Measurements from ENCODE around the gene FXYD5.
"Not testable (repeated sequence)": the region's sequence is repeated elsewhere in the genome, so short reads cannot be mapped to it uniquely, and the experiment has no call there.

The FXYD5 gene

GRCh38 chr19:35140207-35140961 lies 14.2 kb upstream of the FXYD5 start:
- no peak for DNase-seq

- peak; percentile 97 for DNase-seq
Measured at GRCh38 chr19:35140962-35141836, 13.3 kb upstream of the FXYD5 start.

GRCh38 chr19:35141837-35142605 lies 12.5 kb upstream of the FXYD5 start:
- DNase-seq: peak; percentile 23

GRCh38 chr19:35142606-35143230 lies 11.8 kb upstream of the FXYD5 start:
- DNase-seq: peak; percentile 45

- no peak for DNase-seq
Measured at GRCh38 chr19:35143231-35143715, 11.3 kb upstream of the FXYD5 start, which contains the start of gene FXYD7. FXYD7 (plus strand) TSS chr19:35143255; CDS start chr19:35143334, 79 bp downstream.

GRCh38 chr19:35143818-35144217 lies 10.7 kb upstream of the FXYD5 start:
- no peak for DNase-seq

- DNase-seq: no peak
Measured at GRCh38 chr19:35144259-35144599, 10.3 kb upstream of the FXYD5 start.

- DNase-seq: no peak
Measured at GRCh38 chr19:35144600-35145436, 9.7 kb upstream of the FXYD5 start.

- DNase-seq: no peak
Measured at GRCh38 chr19:35146746-35147459, 7.6 kb upstream of the FXYD5 start.

GRCh38 chr19:35149463-35149862 lies 5.1 kb upstream of the FXYD5 start:
- DNase-seq: no peak

- DNase-seq: no peak
Measured at GRCh38 chr19:35150445-35150844, 4.1 kb upstream of the FXYD5 start.

GRCh38 chr19:35151273-35152065 lies 3.1 kb upstream of the FXYD5 start:
- DNase-seq: no peak

- DNase-seq: not testable (repeated sequence)
Measured at GRCh38 chr19:35153129-35153522, 1.4 kb upstream of the FXYD5 start.

GRCh38 chr19:35153701-35154524 lies 622 bp upstream of the FXYD5 start:
- DNase-seq: no peak

GRCh38 chr19:35155441-35155840 lies 906 bp downstream of the FXYD5 start:
- no peak for DNase-seq

- DNase-seq: no peak
Measured at GRCh38 chr19:35155981-35156672, 1.6 kb downstream of the FXYD5 start.

- DNase-seq: no peak
Measured at GRCh38 chr19:35156673-35157014, 2.1 kb downstream of the FXYD5 start.

- no peak for DNase-seq
Measured at GRCh38 chr19:35157431-35157830, 2.9 kb downstream of the FXYD5 start.

GRCh38 chr19:35159606-35160005 lies 5.1 kb downstream of the FXYD5 start:
- no peak for DNase-seq

Measured in NCI-H1694 (cell line).